Skeletal muscle cell (primary cell): ENCODE results near the gene MCEE.
A peak's percentile ranks its signal among the peaks of the same experiment; 100 is the strongest.
"Not testable (repeated sequence)": the region's sequence is repeated elsewhere in the genome, so short reads cannot be mapped to it uniquely, and the experiment has no call there.

Source experiments
- DNase-seq: peaks from one replicate; pipeline ENCODE4 v3.0.0-alpha.2; 2010; ENCODE audit warnings: low read depth
- H3K4me3 ChIP-seq: 2 replicates; pipeline ENCODE4 v1.5.1; 2011; ENCODE audit warnings: low read depth, mild to moderate bottlenecking, control low read depth, low read length, moderate library complexity

MCEE gene

GRCh38 chr2:71085325-71086003 is 44.6 kb downstream of the MCEE start:
- DNase-seq, H3K4me3 ChIP-seq: not testable (repeated sequence)

- not testable (repeated sequence) for H3K4me3 ChIP-seq, DNase-seq
These were observed 46.2 kb downstream of the MCEE start for GRCh38 chr2:71083752-71084312.

GRCh38 chr2:71083297-71083696 is 46.7 kb downstream of the MCEE start:
- not testable (repeated sequence) for DNase-seq, H3K4me3 ChIP-seq

- no peak overlapping the region for H3K4me3 ChIP-seq
- DNase-seq: no peak
These were observed 47.4 kb downstream of the MCEE start for GRCh38 chr2:71082402-71083252.

- DNase-seq: no peak
- H3K4me3 ChIP-seq: no peak overlapping the region
These were observed 51.4 kb downstream of the MCEE start for GRCh38 chr2:71078624-71079023.

- H3K4me3 ChIP-seq: no peak overlapping the region
- no peak for DNase-seq
These were observed 55.1 kb downstream of the MCEE start for GRCh38 chr2:71074893-71075395.

GRCh38 chr2:71073475-71073874 is 56.6 kb downstream of the MCEE start:
- DNase-seq: no peak

GRCh38 chr2:71072492-71072891 is 57.5 kb downstream of the MCEE start:
- no peak for DNase-seq
- H3K4me3 ChIP-seq: no peak overlapping the region

More at GRCh38 chr2:71073475-71073874, 56.6 kb downstream of the MCEE start:
- no peak overlapping the region for H3K4me3 ChIP-seq

- no peak for DNase-seq
These were observed 58.2 kb downstream of the MCEE start for GRCh38 chr2:71071681-71072398.

GRCh38 chr2:71070294-71071093 is 59.5 kb downstream of the MCEE start:
- no peak overlapping the region for H3K4me3 ChIP-seq
- no peak for DNase-seq

More at GRCh38 chr2:71071681-71072398, 58.2 kb downstream of the MCEE start:
- H3K4me3 ChIP-seq: no peak overlapping the region

- H3K4me3 ChIP-seq: peak overlapping the region; percentile 84
- no peak for DNase-seq
These were observed 60.7 kb downstream of the MCEE start for GRCh38 chr2:71069376-71069775.

GRCh38 chr2:71068218-71069035 is 61.6 kb downstream of the MCEE start, which contains the start of gene NAGK:
Gene NAGK (plus strand): TSS chr2:71068648. CDS start chr2:71068684, 36 bp downstream.
- DNase-seq: peak; percentile 85
- peak within 1 kb of the TSS; percentile 84 for H3K4me3 ChIP-seq

- DNase-seq: no peak
- peak overlapping the region; percentile 84 for H3K4me3 ChIP-seq
These were observed 62.3 kb downstream of the MCEE start for GRCh38 chr2:71067567-71068217.

GRCh38 chr2:71066856-71067255 is 63.2 kb downstream of the MCEE start:
- DNase-seq: no peak
- no peak overlapping the region for H3K4me3 ChIP-seq

GRCh38 chr2:71064754-71065621 is 65.0 kb downstream of the MCEE start:
- no peak for DNase-seq
- no peak overlapping the region for H3K4me3 ChIP-seq

- no peak for DNase-seq
- no peak overlapping the region for H3K4me3 ChIP-seq
These were observed 65.9 kb downstream of the MCEE start for GRCh38 chr2:71064110-71064611.
